SH-SY5Y (cell line): Measurements from ENCODE around the gene EVA1B.

Source experiments
- GATA2 ChIP-seq: IDR thresholded peaks from 2 replicates; pipeline ENCODE4 v1.6.1; 2011; ENCODE audit warnings: mild to moderate bottlenecking, low read depth, low read length
- GATA3 ChIP-seq: IDR thresholded peaks from 2 replicates; pipeline ENCODE4 v1.6.1; 2011; ENCODE audit warnings: low read depth, mild to moderate bottlenecking, low read length, moderate library complexity

GRCh38 chr1:36346741-36347370 lies 23.4 kb upstream of the EVA1B start:
- TF ChIP-seq GATA3 (no peak), GATA2 (no peak)
